Activated CD8-positive, alpha-beta T cell treated with anti-CD3 and anti-CD28 coated beads, Interleukin-2, amount 10 ng/mL, durations not matched to agents 7 days and 5 days (primary cell): ENCODE results near the gene ORAI2. TPM values are rescaled to one million over a fixed set of nuclear protein-coding genes. Genes with fewer than 3 reads are reported as not detected.

Experiments used
- ATAC-seq: fragments of 150-1000 bp; cut with Tn5 transposase; one replicate; pipeline ENCODE4 v1.10.0; 2021; ENCODE audit warnings: moderate library complexity
- CTCF ChIA-PET: fragments of 350-600 bp; sonication (Branson Sonifier 250); formaldehyde crosslinking; loops from one replicate; lab custom pipeline; 2021; ENCODE audit warnings: antibody characterized with exemption; lab: Charles Lee
- POLR2A ChIA-PET: fragments of 350-600 bp; sonication (Branson Sonifier 250); formaldehyde crosslinking; loops from one replicate; lab custom pipeline; 2021; ENCODE audit warnings: antibody characterized with exemption; lab: Charles Lee
- DNase-seq: peaks from one replicate; pipeline ENCODE4 v3.0.0-alpha.2; 2020
- H3K27ac Mint-ChIP-seq: one replicate; pipeline ENCODE4 v1.8.0; 2021; ENCODE audit warnings: mild to moderate bottlenecking, mixed read lengths
- H3K27me3 Mint-ChIP-seq: one replicate; pipeline ENCODE4 v1.8.0; 2021; ENCODE audit warnings: low read depth, mixed read lengths
- H3K36me3 Mint-ChIP-seq: one replicate; pipeline ENCODE4 v1.8.0; 2021; ENCODE audit warnings: low read depth, mixed read lengths
- H3K4me1 Mint-ChIP-seq: one replicate; pipeline ENCODE4 v1.8.0; 2021; ENCODE audit warnings: low read depth, mixed read lengths
- H3K4me3 Mint-ChIP-seq: one replicate; pipeline ENCODE4 v1.8.0; 2021; ENCODE audit warnings: mild to moderate bottlenecking, mixed read lengths
- H3K9me3 Mint-ChIP-seq: one replicate; pipeline ENCODE4 v1.8.0; 2022; ENCODE audit warnings: mixed read lengths; ENCODE audit not compliant: insufficient read depth
- total RNA-seq, 2 experiments: library from RNA; stranded (reverse); gene quantifications; one replicate each; pipeline ENCODE4 v1.2.3, GENCODE V29; 2021

Gene ORAI2
- 10 to 100 TPM; 72.5 to 72.8 TPM for total RNA-seq

GRCh38 chr7:102433219-102434038 is at the start of gene ORAI2:
ORAI2 (plus strand) TSS chr7:102433575; CDS start chr7:102438957, 5,382 bp downstream.
- POLR2A ChIA-PET: interaction anchor here (0.7 to 1.6 kb wide), 7 partner anchors 8 to 37 kb away, joined by 3 to 6 read pairs (median 5); partner anchors contain the start of genes ALKBH4, LRWD1 and PRKRIP1
- H3K27me3 Mint-ChIP-seq: no peaks in the 10 kb centered on the region
- no peaks in the 10 kb centered on the region for H3K9me3 Mint-ChIP-seq
- peak within 1 kb of the TSS; percentile 87 for H3K27ac Mint-ChIP-seq
- H3K36me3 Mint-ChIP-seq: peaks cover 31% of the 10 kb centered on the region
- H3K4me1 Mint-ChIP-seq: peaks cover 68% of the 10 kb centered on the region
- DNase-seq (peak; percentile 88), ATAC-seq (peak; percentile 71)
- CTCF ChIA-PET: interaction anchor here (0.7 to 7.5 kb wide), 6 partner anchors 8 to 29 kb away, joined by 3 to 43 read pairs (median 8); no protein-coding TSS in a partner anchor
- H3K4me3 Mint-ChIP-seq: peak within 1 kb of the TSS; percentile 88

DNA sequence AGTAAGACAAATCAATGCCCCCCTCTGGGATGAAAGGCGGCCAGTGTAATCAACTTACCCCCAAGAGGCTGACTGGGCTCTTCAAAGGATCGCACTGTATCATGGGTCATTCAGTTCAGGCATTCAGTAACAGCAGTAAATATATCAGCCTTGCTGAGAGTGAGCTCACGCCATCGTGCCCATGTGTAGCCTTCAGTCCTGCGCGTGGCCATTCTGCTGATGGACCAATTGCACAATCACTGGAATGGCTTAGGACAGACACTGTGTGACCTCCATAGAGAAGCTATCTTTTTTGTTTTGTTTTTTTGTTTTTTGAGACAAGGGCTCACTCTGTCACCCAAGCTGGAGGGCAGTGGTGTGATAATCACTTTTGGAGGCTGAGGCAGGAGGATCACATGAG is 46.3 kb upstream of the ORAI2 start:
- Mint-ChIP-seq H3K4me1 (peaks cover 3% of the 10 kb centered on the region), H3K36me3 (peaks cover 12% of the 10 kb centered on the region), H3K27me3 (no peaks in the 10 kb centered on the region), H3K9me3 (no peaks in the 10 kb centered on the region), H3K27ac (no peak overlapping the region), H3K4me3 (no peak overlapping the region)
- DNase-seq (no peak), ATAC-seq (no peak)
- ChIA-PET CTCF (no interaction called here), POLR2A (interaction anchor here (0.6 kb wide), 1 partner anchor 74 kb away, joined by 3 read pairs; no protein-coding TSS in a partner anchor)

- DNase-seq (no peak), ATAC-seq (no peak)
- Mint-ChIP-seq H3K27me3 (no peaks in the 10 kb centered on the region), H3K27ac (no peak overlapping the region), H3K9me3 (no peaks in the 10 kb centered on the region), H3K4me1 (no peaks in the 10 kb centered on the region), H3K36me3 (peaks cover 14% of the 10 kb centered on the region), H3K4me3 (no peak overlapping the region)
- ChIA-PET POLR2A (no interaction called here), CTCF (no interaction called here)
These were observed 43.6 kb upstream of the ORAI2 start for GRCh38 chr7:102389810-102390209.

- ATAC-seq: peak; percentile 79
- Mint-ChIP-seq H3K4me1 (peaks cover 5% of the 10 kb centered on the region), H3K36me3 (peaks cover 13% of the 10 kb centered on the region), H3K27me3 (no peaks in the 10 kb centered on the region), H3K27ac (no peak overlapping the region), H3K9me3 (no peaks in the 10 kb centered on the region), H3K4me3 (no peak overlapping the region)
- ChIA-PET CTCF (interaction anchor here (0.6 to 3.4 kb wide), 9 partner anchors 10 to 112 kb away, joined by 3 to 20 read pairs (median 4); no protein-coding TSS in a partner anchor), POLR2A (no interaction called here)
- DNase-seq: peak; percentile 77
These were observed 42.5 kb upstream of the ORAI2 start for GRCh38 chr7:102390697-102391484.

DNA sequence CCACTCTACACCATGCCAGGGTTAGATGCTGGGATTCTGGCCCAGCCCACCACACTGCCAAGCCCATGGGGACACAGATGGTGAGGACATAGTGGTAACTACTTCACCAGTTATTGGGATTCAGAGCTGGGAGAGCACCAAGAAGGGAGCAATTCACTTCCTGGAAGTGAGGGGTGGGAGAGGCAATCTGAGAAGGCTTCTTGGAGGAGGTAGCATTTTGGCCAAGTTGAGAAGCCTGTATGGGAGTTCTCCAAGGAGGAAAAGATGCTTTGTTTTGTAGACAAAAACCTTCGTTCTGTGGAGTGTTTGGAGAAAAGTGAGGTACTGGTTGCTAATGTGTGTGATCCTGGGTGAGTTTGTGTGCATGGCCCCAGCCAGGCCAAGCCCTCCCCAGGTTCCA is 41.0 kb upstream of the ORAI2 start:
- CTCF ChIA-PET: interaction anchor here (1.1 to 3.4 kb wide), 6 partner anchors 12 to 114 kb away, joined by 3 to 20 read pairs (median 4); no protein-coding TSS in a partner anchor
- peaks cover 14% of the 10 kb centered on the region for H3K4me1 Mint-ChIP-seq
- no peaks in the 10 kb centered on the region for H3K27me3 Mint-ChIP-seq
- H3K36me3 Mint-ChIP-seq: peaks cover 16% of the 10 kb centered on the region
- ATAC-seq (no peak), DNase-seq (no peak)
- no peak overlapping the region for H3K4me3 Mint-ChIP-seq
- H3K27ac Mint-ChIP-seq: no peak overlapping the region
- no peaks in the 10 kb centered on the region for H3K9me3 Mint-ChIP-seq
- POLR2A ChIA-PET: no interaction called here

GRCh38 chr7:102393467-102393866 is 39.9 kb upstream of the ORAI2 start:
- Mint-ChIP-seq H3K36me3 (peaks cover 21% of the 10 kb centered on the region), H3K27ac (no peak overlapping the region), H3K4me1 (peaks cover 18% of the 10 kb centered on the region), H3K9me3 (no peaks in the 10 kb centered on the region), H3K27me3 (no peaks in the 10 kb centered on the region), H3K4me3 (no peak overlapping the region)
- ChIA-PET CTCF (interaction anchor here (1.8 to 3.4 kb wide), 2 partner anchors 11 to 115 kb away, joined by 5 to 20 read pairs; no protein-coding TSS in a partner anchor), POLR2A (no interaction called here)
- DNase-seq: no peak
- no peak for ATAC-seq

DNA sequence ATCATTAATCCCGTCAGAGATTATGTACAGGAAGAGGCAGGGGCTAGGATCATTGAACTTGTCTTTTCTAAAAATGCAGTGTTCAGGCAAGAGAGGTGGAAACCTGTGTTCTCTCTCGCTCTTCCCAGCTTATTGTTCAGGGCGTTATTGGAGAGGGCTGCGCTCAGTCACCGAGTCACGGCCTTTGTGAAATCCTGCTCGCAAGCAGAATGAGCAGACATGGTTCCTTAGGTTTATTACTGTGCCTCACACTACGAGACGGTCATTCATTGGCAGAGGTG is 37.8 kb upstream of the ORAI2 start:
- peaks cover 33% of the 10 kb centered on the region for H3K36me3 Mint-ChIP-seq

DNA sequence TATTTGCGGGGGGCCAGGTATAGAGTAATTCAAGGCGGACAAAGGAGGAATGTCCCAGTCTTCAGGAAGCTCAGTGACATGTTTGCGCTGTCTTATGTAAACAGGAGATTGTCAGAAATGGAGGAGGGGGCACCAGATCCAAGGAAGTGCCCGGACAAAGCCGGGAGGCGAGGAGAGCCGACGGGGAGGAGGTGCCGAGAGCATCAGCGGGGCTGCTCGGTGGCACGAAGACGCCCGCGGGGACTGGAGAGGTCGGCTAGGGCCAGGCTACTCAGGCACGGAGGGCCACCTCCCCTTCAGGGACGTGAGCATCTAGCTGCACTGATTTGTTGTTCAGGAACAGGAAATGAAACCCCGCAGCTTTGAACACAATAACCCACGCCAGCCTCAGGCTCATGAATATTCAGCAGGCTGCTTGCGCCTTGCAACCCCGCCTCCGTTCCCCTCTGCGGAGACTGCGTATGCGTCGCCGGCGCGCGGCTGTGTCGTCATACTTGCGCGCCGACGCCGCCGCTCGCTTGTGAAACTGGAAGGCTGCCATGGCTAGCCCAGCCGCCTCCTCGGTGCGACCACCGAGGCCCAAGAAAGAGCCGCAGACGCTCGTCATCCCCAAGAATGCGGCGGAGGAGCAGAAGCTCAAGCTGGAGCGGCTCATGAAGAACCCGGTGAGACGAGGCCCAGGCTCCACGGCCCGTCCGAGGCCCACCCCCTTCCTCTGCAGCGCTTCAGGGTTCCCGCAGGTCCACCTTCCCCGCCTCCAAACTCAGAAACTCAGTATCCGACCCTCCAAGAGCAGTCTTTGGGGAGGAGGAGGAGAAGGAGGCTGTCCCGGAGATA is 37.3 kb upstream of the ORAI2 start, which contains the start of gene PRKRIP1:
Gene PRKRIP1 (plus strand): TSS at position 491 of the 837 bp plus-strand sequence. CDS start 49 bp downstream, at position 540.
- ChIA-PET CTCF (interaction anchor here (1.4 to 2.5 kb wide), 4 partner anchors 9 to 20 kb away, joined by 4 to 9 read pairs (median 6); no protein-coding TSS in a partner anchor), POLR2A (interaction anchor here (0.6 to 1.8 kb wide), 11 partner anchors 15 to 117 kb away, joined by 3 to 7 read pairs (median 5); no protein-coding TSS in a partner anchor)
- DNase-seq (peak; percentile 95), ATAC-seq (peak; percentile 98)
- Mint-ChIP-seq H3K27ac (peak within 1 kb of the TSS; percentile 92), H3K4me1 (peaks cover 18% of the 10 kb centered on the region), H3K36me3 (peaks cover 36% of the 10 kb centered on the region), H3K27me3 (no peaks in the 10 kb centered on the region), H3K4me3 (peak within 1 kb of the TSS; percentile 97), H3K9me3 (no peaks in the 10 kb centered on the region)

More for the DNA sequence above, 37.8 kb upstream of the ORAI2 start:
- peak overlapping the region; percentile 97 for H3K4me3 Mint-ChIP-seq
- ChIA-PET CTCF (interaction anchor here (1.4 to 2.5 kb wide), 3 partner anchors 9 to 20 kb away, joined by 4 to 9 read pairs (median 5); no protein-coding TSS in a partner anchor), POLR2A (interaction anchor here (0.6 to 1.8 kb wide), 9 partner anchors 15 to 117 kb away, joined by 3 to 7 read pairs (median 5); no protein-coding TSS in a partner anchor)
- peak overlapping the region; percentile 92 for H3K27ac Mint-ChIP-seq
- no peaks in the 10 kb centered on the region for H3K27me3 Mint-ChIP-seq
- H3K9me3 Mint-ChIP-seq: no peaks in the 10 kb centered on the region
- peaks cover 18% of the 10 kb centered on the region for H3K4me1 Mint-ChIP-seq
- ATAC-seq (no peak), DNase-seq (no peak)

GRCh38 chr7:102396710-102397019 is 36.7 kb upstream of the ORAI2 start:
- no peaks in the 10 kb centered on the region for H3K9me3 Mint-ChIP-seq
- no peaks in the 10 kb centered on the region for H3K27me3 Mint-ChIP-seq
- peak overlapping the region; percentile 97 for H3K4me3 Mint-ChIP-seq
- no peak for ATAC-seq
- H3K4me1 Mint-ChIP-seq: peaks cover 18% of the 10 kb centered on the region
- H3K36me3 Mint-ChIP-seq: peaks cover 37% of the 10 kb centered on the region
- H3K27ac Mint-ChIP-seq: peak overlapping the region; percentile 92
- ChIA-PET POLR2A (interaction anchor here (0.6 to 1.8 kb wide), 5 partner anchors 14 to 118 kb away, joined by 3 to 7 read pairs (median 5); no protein-coding TSS in a partner anchor), CTCF (interaction anchor here (1.3 to 2.5 kb wide), 5 partner anchors 8 to 71 kb away, joined by 4 to 9 read pairs (median 5); no protein-coding TSS in a partner anchor)
- DNase-seq: no peak

- H3K27me3 Mint-ChIP-seq: no peaks in the 10 kb centered on the region
- POLR2A ChIA-PET: no interaction called here
- H3K27ac Mint-ChIP-seq: no peak overlapping the region
These were observed 34.8 kb upstream of the ORAI2 start for GRCh38 chr7:102398543-102398942.

More at GRCh38 chr7:102398543-102398942, 34.8 kb upstream of the ORAI2 start:
- no peak for ATAC-seq
- Mint-ChIP-seq H3K4me3 (no peak overlapping the region), H3K9me3 (no peaks in the 10 kb centered on the region), H3K36me3 (peaks cover 41% of the 10 kb centered on the region), H3K4me1 (peaks cover 18% of the 10 kb centered on the region)
- no peak for DNase-seq
- CTCF ChIA-PET: interaction anchor here (1.1 to 2.0 kb wide), 2 partner anchors 12 to 27 kb away, joined by 4 to 8 read pairs; no protein-coding TSS in a partner anchor
